ENCODE data around the gene EEPD1.
"Not testable (repeated sequence)": the region's sequence is repeated elsewhere in the genome, so short reads cannot be mapped to it uniquely, and the experiment has no call there.

The EEPD1 gene

GRCh38 chr7:36152756-36153570 is at the start of gene EEPD1:
EEPD1 (plus strand) TSS chr7:36153254; CDS start chr7:36154325, 1,071 bp downstream.
- DNase-seq, result peak; percentile 94

GRCh38 chr7:36103837-36104561 is 49.1 kb upstream of the EEPD1 start:
- no peak for DNase-seq

GRCh38 chr7:36106972-36107908 is 45.8 kb upstream of the EEPD1 start:
- not testable (repeated sequence) for DNase-seq

DNA sequence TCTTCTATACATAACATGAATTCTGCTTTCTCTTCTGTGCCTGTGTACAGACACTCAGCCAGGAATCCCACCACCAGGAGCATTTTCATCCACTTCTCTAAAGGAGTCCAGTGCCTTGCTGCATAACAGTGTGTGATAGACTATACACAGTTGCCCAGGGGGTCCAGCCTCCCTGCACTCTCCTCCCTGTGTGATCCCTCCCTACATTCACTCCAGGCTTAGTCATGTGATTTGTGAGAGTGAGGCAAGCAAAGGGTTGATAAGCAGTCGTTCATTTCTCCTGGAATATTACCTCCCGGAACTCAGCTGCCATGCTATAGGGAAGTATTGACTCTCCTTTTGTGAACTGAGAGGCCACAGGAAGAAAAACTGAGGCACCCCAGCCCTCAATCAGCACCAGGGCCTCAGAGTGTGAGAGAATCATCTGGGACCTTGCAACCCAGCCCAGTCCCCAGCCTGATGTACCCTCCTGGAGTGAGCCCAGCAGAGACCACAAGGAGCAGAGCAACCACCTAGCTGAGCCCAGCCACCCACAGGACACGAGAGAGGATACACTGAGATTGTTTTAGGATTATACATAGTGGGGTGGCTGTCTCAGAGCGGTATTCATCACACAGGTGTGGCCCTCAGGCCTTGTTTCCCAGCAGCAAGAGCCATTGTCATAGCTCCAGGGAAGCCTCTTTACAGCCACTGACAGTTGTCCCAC is 45.0 kb upstream of the EEPD1 start:
- no peak for DNase-seq

DNA sequence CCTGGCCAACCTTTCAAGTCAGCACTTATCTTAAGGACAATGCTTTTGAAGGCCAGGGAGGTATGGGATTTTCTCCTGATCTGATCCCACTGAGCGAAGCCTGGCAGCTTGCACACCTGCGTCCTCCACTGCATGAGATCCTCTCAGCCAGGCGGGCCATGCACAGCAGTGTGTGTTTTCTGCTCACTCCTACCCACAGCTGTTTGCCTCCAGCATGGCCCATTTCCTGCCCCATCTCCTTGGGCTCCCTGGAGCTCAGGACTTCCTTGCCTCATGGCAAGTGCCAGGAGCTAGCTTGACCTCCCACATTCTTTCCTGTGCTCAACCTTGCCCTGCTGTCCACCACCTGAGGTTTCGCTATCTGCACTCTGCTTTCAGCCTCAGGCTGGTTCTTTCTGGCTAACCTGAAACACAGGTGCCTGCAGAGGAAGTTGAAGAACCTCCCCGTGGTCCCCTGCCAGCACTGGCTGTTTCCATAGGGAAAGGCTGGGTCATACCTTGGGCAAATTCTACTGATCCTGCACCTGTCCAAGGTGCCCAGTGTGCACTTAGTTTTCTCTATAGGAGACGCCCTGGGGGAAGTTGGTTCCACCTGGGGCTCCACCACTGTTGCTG is 43.9 kb upstream of the EEPD1 start:
- peak; percentile 26 for DNase-seq

- DNase-seq, result no peak
Observed at GRCh38 chr7:36110584-36110983, 42.5 kb upstream of the EEPD1 start.

DNA sequence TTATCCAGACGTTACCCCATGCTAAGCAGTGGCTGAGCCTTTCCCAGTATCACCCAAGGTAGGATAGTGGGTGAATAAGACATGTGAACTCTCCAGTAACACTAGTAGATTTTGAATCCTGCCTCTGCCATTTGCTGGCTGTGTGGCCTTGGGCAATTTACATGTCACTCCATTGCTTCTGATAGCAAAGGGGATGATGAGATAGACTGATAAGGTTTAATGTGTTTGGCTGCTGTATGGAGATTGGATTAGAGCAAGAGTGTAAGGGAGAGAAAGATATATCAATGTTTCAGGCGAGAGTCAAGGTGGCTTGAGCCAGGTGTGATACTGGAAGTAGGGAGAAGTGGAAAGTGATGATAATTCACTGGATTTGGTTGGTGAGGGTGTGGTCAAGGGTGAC is 40.1 kb upstream of the EEPD1 start:
- no peak for DNase-seq

- no peak for DNase-seq
Observed at GRCh38 chr7:36114355-36114754, 38.7 kb upstream of the EEPD1 start.

GRCh38 chr7:36115448-36116321 is 37.4 kb upstream of the EEPD1 start:
- no peak for DNase-seq

DNA sequence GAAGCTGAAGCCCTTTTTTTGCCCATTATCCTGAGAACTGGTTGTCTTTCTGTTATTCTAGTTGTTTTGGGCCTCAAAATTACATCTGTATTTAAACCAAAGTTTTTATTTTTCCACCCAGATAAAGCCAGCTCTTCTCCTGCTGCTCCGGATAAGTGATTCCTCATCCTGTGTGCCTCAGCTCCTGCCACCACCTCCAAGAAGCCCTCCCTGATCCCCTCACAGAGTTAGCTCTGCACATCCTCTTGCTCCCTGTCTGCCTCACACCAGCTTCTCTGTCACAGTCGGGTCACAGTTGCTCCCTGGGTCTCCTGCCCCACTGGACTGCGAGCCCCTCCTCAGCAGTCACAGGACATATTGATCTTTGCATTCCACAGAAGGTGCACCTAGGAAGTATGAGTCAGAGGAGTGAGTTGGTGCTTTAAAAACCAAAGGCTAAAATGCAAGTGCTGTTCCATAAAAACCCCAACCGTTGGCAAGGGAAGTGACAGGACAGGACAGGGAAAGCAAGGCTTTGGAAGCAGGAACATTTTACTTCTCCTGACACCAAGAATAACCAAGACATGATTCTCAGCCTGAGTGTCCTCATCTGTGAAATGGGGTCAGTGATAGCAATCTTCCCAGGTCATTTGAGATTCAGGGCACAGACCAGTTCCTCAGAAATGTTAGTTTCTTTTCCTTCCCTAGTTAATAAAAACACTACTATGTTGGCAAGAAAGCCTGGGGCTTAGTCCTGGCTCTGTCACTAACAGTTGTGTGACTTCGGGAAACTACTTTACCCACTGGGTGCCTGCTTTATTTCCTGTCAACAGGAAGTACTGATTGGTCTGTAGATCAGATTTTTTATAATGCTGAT is 36.5 kb upstream of the EEPD1 start:
- no peak for DNase-seq

GRCh38 chr7:36117203-36117840 is 35.7 kb upstream of the EEPD1 start:
- no peak for DNase-seq

GRCh38 chr7:36118344-36118743 is 34.7 kb upstream of the EEPD1 start:
- no peak for DNase-seq

DNA sequence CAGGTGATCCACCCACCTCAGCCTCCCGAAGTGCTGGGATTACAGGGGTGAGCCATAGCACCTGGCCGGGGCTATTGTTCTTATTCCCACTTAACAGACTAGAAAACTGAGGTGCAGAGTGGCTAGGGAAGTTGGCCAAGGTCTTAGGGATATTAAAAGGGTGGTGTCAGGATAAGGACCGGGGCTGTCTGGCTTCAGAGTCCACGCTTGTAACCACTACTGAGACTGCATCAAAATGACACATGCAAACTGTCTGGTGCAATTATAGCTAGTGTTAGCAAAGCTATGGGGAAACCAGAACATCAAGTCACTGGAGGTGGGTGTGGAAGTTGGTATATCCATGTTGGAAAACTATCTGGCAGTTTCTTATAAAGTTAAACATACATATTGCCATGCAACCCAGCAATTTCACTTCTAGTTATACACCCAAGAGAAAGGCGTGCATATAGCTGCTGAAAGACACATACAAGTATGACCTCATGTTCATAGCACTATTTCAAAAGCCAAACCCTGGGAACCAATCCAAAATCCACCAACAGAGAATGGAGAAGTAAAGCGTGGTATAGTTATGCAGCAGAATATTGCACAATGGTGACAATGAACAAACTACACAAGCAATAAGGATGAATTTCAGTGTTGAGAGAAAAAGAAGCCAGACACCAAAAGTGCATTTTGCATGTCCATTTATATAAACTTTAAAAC is 33.9 kb upstream of the EEPD1 start:
- DNase-seq, result no peak

- not testable (repeated sequence) for DNase-seq
Observed at GRCh38 chr7:36119983-36120646, 32.9 kb upstream of the EEPD1 start.

DNA sequence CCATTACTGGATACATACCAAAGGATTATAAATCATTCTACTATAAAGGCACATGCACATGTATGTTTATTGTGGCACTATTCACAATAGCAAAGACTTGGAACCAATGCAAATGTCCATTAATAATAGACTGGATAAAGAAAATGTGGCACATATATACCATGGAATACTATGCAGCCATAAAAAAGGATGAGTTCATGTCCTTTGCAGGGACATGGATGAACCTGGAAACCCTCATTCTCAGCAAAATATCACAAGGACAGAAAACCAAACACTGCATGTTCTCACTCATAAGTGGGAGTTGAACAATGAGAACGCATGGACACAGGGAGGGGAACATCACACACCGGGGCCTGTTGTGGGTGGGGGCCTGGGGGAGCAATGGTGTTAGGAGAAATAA is 27.4 kb upstream of the EEPD1 start:
- DNase-seq, result not testable (repeated sequence)

DNA sequence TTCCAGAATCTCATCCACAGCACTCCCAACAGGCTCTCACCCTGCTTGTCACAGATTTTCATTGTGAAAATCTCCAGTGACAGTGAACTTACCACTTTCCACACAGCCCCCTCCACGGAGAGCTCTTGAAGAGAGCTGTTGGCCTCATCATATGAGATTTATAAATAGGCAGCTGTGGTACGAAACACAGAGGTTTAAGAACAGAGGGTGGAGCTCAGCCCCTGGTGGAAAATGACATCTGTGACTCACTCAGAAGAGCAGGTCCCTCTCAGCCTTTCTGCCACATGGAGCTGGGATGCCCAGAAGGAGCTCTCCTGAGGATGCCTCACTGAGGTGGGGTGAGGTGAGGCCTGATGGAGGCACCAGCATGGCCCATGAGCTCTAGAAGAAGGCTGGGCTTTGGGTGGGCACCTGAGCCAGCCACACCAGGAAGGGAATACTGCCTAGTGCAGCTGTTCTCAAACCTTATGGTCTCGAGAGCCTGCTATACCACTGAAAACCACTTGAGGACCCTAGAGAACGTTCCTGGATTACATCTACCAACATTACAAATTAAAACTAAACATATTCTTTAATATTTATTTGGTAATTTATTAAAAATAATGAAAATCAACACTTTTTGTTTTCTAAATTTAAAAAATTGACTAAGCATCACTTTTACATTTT is 25.8 kb upstream of the EEPD1 start:
- no peak for DNase-seq

DNA sequence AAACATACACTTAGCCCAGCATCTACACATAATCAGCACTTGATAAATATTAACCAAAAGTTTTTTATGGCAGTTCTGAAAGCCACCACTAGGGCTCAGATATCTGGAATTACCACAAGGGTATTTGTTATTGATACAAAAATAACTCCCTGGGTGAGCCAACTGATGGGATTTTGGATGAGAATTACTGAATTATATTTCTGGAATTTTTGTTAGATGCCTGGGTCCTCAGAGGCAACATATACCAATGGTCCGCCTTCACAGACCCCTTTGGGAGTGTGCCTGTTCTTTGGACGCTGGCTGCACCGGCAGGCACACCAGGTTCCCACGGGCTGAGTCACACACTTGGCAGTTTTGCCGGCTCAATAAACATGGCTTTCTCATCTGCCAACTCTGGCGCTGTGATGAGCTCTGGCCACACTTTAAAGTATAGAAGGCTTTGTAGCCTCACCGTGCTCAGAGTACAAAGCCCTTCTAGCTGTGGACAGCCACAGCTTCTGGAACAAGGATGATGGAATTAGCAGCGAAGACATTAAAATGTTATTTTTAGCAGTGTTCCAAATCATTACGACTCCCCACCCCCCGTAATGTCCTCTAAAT is 24.5 kb upstream of the EEPD1 start:
- peak; percentile 15 for DNase-seq
